Coronary artery (tissue), 2 donors: ENCODE results near the gene TBCCD1.

Experiments used
- DNase-seq: peaks from one replicate; pipeline ENCODE4 v3.0.0-alpha.2; 2017; ENCODE audit warnings: low spot score
- H3K27ac ChIP-seq, 2 donors: fragments of 200-600 bp; sonication (generic); one replicate each; pipeline ENCODE4 v1.5.1; 2016 to 2019
- H3K4me3 ChIP-seq: fragments of 200-600 bp; sonication (generic); 2 replicates; pipeline ENCODE4 v1.5.1; 2016; ENCODE audit warnings: mild to moderate bottlenecking, moderate library complexity
- TF ChIP-seq, protein P1 (sequence below): fragments of 200-600 bp; sonication (generic); IDR thresholded peaks from one replicate; pipeline ENCODE4 v1.5.1; 2019; ENCODE audit warnings: antibody characterized with exemption

The TBCCD1 gene

DNA sequence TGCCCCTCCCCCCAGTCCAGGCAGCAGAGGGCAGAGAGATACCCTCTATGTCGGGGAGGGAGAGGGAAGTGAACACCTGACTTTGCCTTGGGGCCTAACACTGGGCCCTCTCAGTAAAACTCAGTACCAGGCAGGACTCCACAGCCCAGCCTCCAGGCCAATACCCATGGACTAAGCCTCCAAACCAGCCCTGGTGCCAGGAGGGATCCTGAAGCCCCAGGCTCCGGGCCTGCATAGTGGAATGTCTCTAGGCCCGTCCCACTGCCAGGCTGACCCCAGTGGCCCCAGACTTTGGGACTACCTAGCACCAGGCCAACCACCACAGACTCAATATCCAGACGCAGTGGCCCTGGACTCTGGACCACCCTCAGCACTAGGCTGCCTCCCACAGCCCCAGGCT lies 69.5 kb downstream of the TBCCD1 start:
- DNase-seq: no peak
- H3K4me3 ChIP-seq: no peak overlapping the region
- H3K27ac ChIP-seq: no peak overlapping the region
- TF ChIP-seq, protein P1, sequence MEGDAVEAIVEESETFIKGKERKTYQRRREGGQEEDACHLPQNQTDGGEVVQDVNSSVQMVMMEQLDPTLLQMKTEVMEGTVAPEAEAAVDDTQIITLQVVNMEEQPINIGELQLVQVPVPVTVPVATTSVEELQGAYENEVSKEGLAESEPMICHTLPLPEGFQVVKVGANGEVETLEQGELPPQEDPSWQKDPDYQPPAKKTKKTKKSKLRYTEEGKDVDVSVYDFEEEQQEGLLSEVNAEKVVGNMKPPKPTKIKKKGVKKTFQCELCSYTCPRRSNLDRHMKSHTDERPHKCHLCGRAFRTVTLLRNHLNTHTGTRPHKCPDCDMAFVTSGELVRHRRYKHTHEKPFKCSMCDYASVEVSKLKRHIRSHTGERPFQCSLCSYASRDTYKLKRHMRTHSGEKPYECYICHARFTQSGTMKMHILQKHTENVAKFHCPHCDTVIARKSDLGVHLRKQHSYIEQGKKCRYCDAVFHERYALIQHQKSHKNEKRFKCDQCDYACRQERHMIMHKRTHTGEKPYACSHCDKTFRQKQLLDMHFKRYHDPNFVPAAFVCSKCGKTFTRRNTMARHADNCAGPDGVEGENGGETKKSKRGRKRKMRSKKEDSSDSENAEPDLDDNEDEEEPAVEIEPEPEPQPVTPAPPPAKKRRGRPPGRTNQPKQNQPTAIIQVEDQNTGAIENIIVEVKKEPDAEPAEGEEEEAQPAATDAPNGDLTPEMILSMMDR: no peak

DNA sequence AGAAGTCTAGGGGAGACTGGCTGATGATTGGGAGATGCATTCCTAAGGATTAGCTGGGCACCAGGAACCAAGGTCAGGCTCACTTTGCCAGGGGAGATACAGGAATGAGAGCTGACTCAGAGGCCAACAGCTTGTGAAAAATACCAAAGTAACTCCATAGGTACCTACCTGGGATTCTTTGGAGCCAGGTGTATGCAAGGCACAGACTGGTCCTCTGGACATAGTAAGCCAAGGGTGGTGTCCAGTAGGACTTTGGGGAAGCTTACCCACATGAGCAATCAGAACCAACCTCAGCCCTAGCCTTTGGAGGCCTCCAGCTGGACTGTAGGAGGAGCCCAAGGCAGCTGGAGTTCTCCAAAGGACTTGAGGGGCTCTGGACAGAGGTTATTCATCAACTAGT lies 70.5 kb downstream of the TBCCD1 start:
- H3K27ac ChIP-seq: no peak overlapping the region
- no peak for DNase-seq
- H3K4me3 ChIP-seq: no peak overlapping the region
- TF ChIP-seq, protein P1: no peak
